GM18505 (cell line): ENCODE results near the gene KCNK13.
"Not testable (repeated sequence)": the region's sequence is repeated elsewhere in the genome, so short reads cannot be mapped to it uniquely, and the experiment has no call there.

Source experiments
- ATAC-seq: cut with Tn5 transposase; IDR thresholded peaks from one replicate; pipeline ENCODE4 v1.9.1; 2021; ENCODE audit not compliant: unreplicated experiment
- POLR2A ChIP-seq: IDR thresholded peaks from 4 replicates; pipeline ENCODE4 v1.6.1; 2011; ENCODE audit warnings: borderline replicate concordance; ENCODE audit not compliant: insufficient read depth, insufficient read length; ENCODE audit errors: extremely low read depth

Gene KCNK13

GRCh38 chr14:90168425-90169105, 106.8 kb downstream of the KCNK13 start:
- TF ChIP-seq POLR2A: no peak
- no peak for ATAC-seq

GRCh38 chr14:90175631-90176030, 113.8 kb downstream of the KCNK13 start:
- TF ChIP-seq POLR2A: no peak
- ATAC-seq: no peak

GRCh38 chr14:90177539-90178189, 115.9 kb downstream of the KCNK13 start:
- TF ChIP-seq POLR2A: no peak
- no peak for ATAC-seq

- ATAC-seq: no peak
- no peak for TF ChIP-seq POLR2A
These were observed 117.6 kb downstream of the KCNK13 start for GRCh38 chr14:90179357-90179756.

GRCh38 chr14:90179809-90180779, 118.3 kb downstream of the KCNK13 start:
- no peak for ATAC-seq

GRCh38 chr14:90184094-90184493, 122.3 kb downstream of the KCNK13 start:
- ATAC-seq: no peak

More at GRCh38 chr14:90179809-90180779, 118.3 kb downstream of the KCNK13 start:
- TF ChIP-seq POLR2A: no peak

GRCh38 chr14:90184571-90185266, 122.9 kb downstream of the KCNK13 start:
- ATAC-seq: no peak
- TF ChIP-seq POLR2A: no peak

More at GRCh38 chr14:90184094-90184493, 122.3 kb downstream of the KCNK13 start:
- TF ChIP-seq POLR2A: no peak

- no peak for ATAC-seq
These were observed 126.8 kb downstream of the KCNK13 start for GRCh38 chr14:90188588-90188987.

GRCh38 chr14:90191154-90191553, 129.4 kb downstream of the KCNK13 start:
- no peak for ATAC-seq
- TF ChIP-seq POLR2A: no peak

More at GRCh38 chr14:90188588-90188987, 126.8 kb downstream of the KCNK13 start:
- TF ChIP-seq POLR2A: no peak

GRCh38 chr14:90191585-90191984, 129.8 kb downstream of the KCNK13 start:
- ATAC-seq: no peak
- no peak for TF ChIP-seq POLR2A

GRCh38 chr14:90193925-90194324, 132.1 kb downstream of the KCNK13 start:
- no peak for ATAC-seq
- TF ChIP-seq POLR2A: no peak

- no peak for ATAC-seq
- no peak for TF ChIP-seq POLR2A
These were observed 132.9 kb downstream of the KCNK13 start for GRCh38 chr14:90194706-90195105.

- TF ChIP-seq POLR2A: no peak
- no peak for ATAC-seq
These were observed 136.8 kb downstream of the KCNK13 start for GRCh38 chr14:90198541-90199060.

GRCh38 chr14:90200546-90200945, 138.8 kb downstream of the KCNK13 start:
- not testable (repeated sequence) for ATAC-seq
